Natural killer cell (primary cell): ENCODE data around the gene FOXE3. TPM values are rescaled to one million over a fixed set of nuclear protein-coding genes. Genes with fewer than 3 reads are reported as not detected.

ENCODE experiments used
- ATAC-seq, 3 donors: fragments of 150-1000 bp in 2 of 3; fragments of 200-7000 bp in 1 of 3; cut with Tn5 transposase; 1 replicate in 1 of 3; 2 replicates in 2 of 3; pipeline ENCODE4 v1.10.0; 2021; ENCODE audit warnings: mild to moderate bottlenecking in 2 of 3, moderate library complexity in 2 of 3
- DNase-seq, 2 donors: peaks; one replicate each; pipeline versions ENCODE4 v3.0.0 to v3.0.0-alpha.2; 2013 to 2021; ENCODE audit warnings: mixed read lengths in 1 of 2
- H3K27ac ChIP-seq: one replicate; pipeline ENCODE4 v1.5.1; 2013; ENCODE audit warnings: mild to moderate bottlenecking, low read length
- H3K27me3 ChIP-seq: one replicate; pipeline ENCODE4 v1.6.1; 2013; ENCODE audit warnings: low read length; ENCODE audit not compliant: control insufficient read depth, insufficient read depth
- H3K36me3 ChIP-seq: one replicate; pipeline ENCODE4 v1.6.1; 2013; ENCODE audit warnings: low read length; ENCODE audit not compliant: control insufficient read depth, insufficient read depth
- H3K4me1 ChIP-seq: one replicate; pipeline ENCODE4 v1.6.1; 2013; ENCODE audit warnings: low read length; ENCODE audit not compliant: control insufficient read depth, insufficient read depth
- H3K4me3 ChIP-seq: one replicate; pipeline ENCODE4 v1.5.1; 2013; ENCODE audit warnings: low read length
- H3K9me3 ChIP-seq: one replicate; pipeline ENCODE4 v1.6.1; 2013; ENCODE audit warnings: low read length; ENCODE audit not compliant: control insufficient read depth, insufficient read depth
- H3K27ac Mint-ChIP-seq, 2 donors: one replicate each; pipeline ENCODE4 v1.8.0; 2022; ENCODE audit warnings: mild to moderate bottlenecking in 2 of 2, mixed read lengths in 2 of 2, moderate library complexity in 1 of 2
- H3K27me3 Mint-ChIP-seq, 2 donors: one replicate each; pipeline ENCODE4 v1.8.0; 2022; ENCODE audit warnings: low read depth in 2 of 2, mixed read lengths in 2 of 2
- H3K36me3 Mint-ChIP-seq: one replicate; pipeline ENCODE4 v1.8.0; 2022; ENCODE audit warnings: mixed read lengths
- H3K4me1 Mint-ChIP-seq, 2 donors: one replicate each; pipeline ENCODE4 v1.8.0; 2022; ENCODE audit warnings: mixed read lengths in 2 of 2
- H3K4me3 Mint-ChIP-seq: one replicate; pipeline ENCODE4 v1.8.0; 2022; ENCODE audit warnings: mild to moderate bottlenecking, moderate library complexity, mixed read lengths
- H3K9me3 Mint-ChIP-seq, 2 donors: one replicate each; pipeline ENCODE4 v1.8.0; 2022; ENCODE audit warnings: mixed read lengths in 2 of 2
- WGBS: methylation state at CpG from one replicate; pipeline ENCODE4 v1.1.7; 2013; ENCODE audit warnings: missing lambda C conversion rate; ENCODE audit not compliant: insufficient coverage; 5-methylcytosine and 5-hydroxymethylcytosine counted together
- intact Hi-C: fragments of 100-400 bp; cut with micrococcal nuclease; formaldehyde crosslinking; loops from one replicate; pipeline ENCODE4 v1.14.2; 2022
- total RNA-seq, 4 donors: library from RNA; stranded (reverse); fragments of 120-200 nt in 1 of 4; gene quantifications; one replicate each; pipeline versions ENCODE4 v1.2.3 to v1.2.4, GENCODE V29; 2013 to 2022
- TF ChIP-seq, protein P1 (sequence below): fragments of 200-600 bp; IDR thresholded peaks from one replicate; pipeline ENCODE4 v1.8.0; 2022; ENCODE audit warnings: antibody characterized with exemption

The FOXE3 gene
- total RNA-seq, 3 donors from 2014 or later (not counting 1 experiment from before 2014, with no cell fraction given): not detected

DNA sequence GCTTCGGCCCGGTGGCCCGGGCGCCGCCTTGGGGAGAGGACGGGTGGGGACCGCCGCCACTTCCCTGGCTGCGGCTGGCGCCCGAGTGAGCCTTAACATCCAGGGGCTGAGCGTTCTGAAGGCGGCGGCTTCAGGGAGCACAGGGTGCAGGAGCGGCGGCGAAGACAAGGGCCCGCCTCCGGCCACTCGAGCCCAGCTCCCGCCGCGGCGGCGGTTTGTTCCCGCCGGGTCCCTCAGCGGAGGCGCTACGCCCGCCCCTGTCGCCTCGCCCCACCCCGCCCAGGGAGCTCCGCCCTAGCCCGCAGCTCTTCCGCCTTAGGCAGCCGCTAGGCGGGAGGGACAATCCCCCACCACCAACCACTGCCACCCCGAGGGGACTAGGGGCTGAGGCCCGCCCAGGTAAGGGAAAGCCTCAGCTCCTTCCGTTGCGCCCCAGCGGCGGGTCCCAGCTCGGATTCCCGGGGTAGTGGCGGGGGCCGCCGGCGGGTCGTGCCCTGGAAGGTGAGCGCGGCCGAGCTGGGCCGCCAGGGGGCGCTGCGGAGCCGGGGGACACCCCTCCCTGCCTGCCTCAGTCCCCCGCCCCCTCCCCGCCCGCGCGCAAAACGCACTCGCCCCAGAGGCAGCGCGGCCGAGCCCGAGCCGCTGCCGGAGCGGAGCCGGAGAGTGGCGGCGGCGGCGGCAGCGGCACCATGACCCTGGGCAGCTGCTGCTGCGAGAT, 21.5 kb downstream of the FOXE3 start, which contains the start of gene FOXD2:
TSS of gene FOXD2 (plus strand) at position 598 of the 718 bp plus-strand sequence. CDS start at position 690, 92 bp downstream.
- Histone ChIP-seq H3K27me3 (peaks cover 48% of the 10 kb centered on the region), H3K36me3 (no peaks in the 10 kb centered on the region), H3K27ac (peak within 1 kb of the TSS; percentile 82), H3K4me3 (peak within 1 kb of the TSS; percentile 64), H3K9me3 (no peaks in the 10 kb centered on the region), H3K4me1 (peaks cover 42% of the 10 kb centered on the region)
- WGBS: under 1% methylated on average over 80 of the region's 80 CpGs
- H3K36me3 Mint-ChIP-seq: no peaks in the 10 kb centered on the region
- peaks cover 30 to 33% of the 10 kb centered on the region in 2 donors for H3K4me1 Mint-ChIP-seq
- intact Hi-C loops: loop anchor here (2.0 to 10.0 kb wide), 4 partner anchors 203 to 290 kb away; partner anchors contain the start of genes PDZK1IP1 and TAL1
- ATAC-seq: peak; percentile 84 to 92 (median 86)
- peak within 1 kb of the TSS; percentile 94 for H3K4me3 Mint-ChIP-seq
- no peaks in the 10 kb centered on the region for H3K9me3 Mint-ChIP-seq
- H3K27ac Mint-ChIP-seq: peak within 1 kb of the TSS; percentile 78 to 90
- H3K27me3 Mint-ChIP-seq: peaks cover 6 to 13% of the 10 kb centered on the region in 2 donors
- peak; percentile 94 to 96 for DNase-seq
- TF ChIP-seq, protein P1, sequence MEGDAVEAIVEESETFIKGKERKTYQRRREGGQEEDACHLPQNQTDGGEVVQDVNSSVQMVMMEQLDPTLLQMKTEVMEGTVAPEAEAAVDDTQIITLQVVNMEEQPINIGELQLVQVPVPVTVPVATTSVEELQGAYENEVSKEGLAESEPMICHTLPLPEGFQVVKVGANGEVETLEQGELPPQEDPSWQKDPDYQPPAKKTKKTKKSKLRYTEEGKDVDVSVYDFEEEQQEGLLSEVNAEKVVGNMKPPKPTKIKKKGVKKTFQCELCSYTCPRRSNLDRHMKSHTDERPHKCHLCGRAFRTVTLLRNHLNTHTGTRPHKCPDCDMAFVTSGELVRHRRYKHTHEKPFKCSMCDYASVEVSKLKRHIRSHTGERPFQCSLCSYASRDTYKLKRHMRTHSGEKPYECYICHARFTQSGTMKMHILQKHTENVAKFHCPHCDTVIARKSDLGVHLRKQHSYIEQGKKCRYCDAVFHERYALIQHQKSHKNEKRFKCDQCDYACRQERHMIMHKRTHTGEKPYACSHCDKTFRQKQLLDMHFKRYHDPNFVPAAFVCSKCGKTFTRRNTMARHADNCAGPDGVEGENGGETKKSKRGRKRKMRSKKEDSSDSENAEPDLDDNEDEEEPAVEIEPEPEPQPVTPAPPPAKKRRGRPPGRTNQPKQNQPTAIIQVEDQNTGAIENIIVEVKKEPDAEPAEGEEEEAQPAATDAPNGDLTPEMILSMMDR: peak; percentile 99

DNA sequence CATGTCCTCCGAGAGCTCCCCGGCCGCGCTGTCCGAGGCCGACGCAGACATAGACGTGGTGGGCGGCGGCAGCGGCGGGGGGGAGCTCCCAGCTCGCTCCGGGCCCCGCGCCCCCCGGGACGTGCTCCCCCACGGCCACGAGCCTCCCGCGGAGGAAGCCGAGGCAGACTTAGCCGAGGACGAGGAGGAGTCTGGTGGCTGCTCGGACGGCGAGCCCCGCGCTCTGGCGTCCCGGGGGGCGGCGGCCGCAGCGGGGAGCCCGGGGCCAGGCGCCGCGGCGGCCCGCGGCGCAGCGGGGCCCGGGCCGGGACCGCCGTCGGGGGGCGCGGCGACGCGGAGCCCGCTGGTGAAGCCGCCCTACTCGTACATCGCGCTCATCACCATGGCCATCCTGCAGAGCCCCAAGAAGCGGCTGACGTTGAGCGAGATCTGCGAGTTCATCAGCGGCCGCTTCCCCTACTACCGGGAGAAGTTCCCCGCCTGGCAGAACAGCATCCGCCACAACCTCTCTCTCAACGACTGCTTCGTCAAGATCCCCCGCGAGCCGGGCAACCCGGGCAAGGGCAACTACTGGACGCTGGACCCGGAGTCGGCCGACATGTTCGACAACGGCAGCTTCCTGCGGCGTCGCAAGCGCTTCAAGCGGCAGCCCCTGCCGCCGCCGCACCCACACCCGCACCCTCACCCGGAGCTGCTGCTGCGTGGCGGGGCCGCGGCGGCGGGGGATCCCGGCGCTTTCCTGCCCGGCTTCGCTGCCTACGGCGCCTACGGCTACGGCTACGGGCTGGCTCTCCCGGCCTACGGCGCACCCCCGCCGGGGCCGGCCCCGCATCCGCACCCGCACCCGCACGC, 22.3 kb downstream of the FOXE3 start:
- Histone ChIP-seq H3K36me3 (no peaks in the 10 kb centered on the region), H3K9me3 (no peaks in the 10 kb centered on the region), H3K4me3 (peak overlapping the region; percentile 33), H3K27ac (no peak overlapping the region), H3K4me1 (peaks cover 37% of the 10 kb centered on the region), H3K27me3 (peaks cover 49% of the 10 kb centered on the region)
- H3K27ac Mint-ChIP-seq: peak overlapping the region in 1 of 2 donors; percentile 33
- no peaks in the 10 kb centered on the region for H3K9me3 Mint-ChIP-seq
- peak overlapping the region; percentile 84 for H3K4me3 Mint-ChIP-seq
- TF ChIP-seq, protein P1: no peak
- intact Hi-C loops: loop anchor here (5.0 to 10.0 kb wide), 3 partner anchors 204 to 289 kb away; partner anchors contain the start of genes PDZK1IP1 and TAL1
- 2% methylated on average over 117 of the region's 117 CpGs for WGBS
- peaks cover 6% of the 10 kb centered on the region in 2 donors for H3K27me3 Mint-ChIP-seq
- H3K36me3 Mint-ChIP-seq: no peaks in the 10 kb centered on the region
- DNase-seq (peak; percentile 42 to 66), ATAC-seq (peak in 1 of 3 donors; percentile 1)
- H3K4me1 Mint-ChIP-seq: peaks cover 22 to 25% of the 10 kb centered on the region in 2 donors

DNA sequence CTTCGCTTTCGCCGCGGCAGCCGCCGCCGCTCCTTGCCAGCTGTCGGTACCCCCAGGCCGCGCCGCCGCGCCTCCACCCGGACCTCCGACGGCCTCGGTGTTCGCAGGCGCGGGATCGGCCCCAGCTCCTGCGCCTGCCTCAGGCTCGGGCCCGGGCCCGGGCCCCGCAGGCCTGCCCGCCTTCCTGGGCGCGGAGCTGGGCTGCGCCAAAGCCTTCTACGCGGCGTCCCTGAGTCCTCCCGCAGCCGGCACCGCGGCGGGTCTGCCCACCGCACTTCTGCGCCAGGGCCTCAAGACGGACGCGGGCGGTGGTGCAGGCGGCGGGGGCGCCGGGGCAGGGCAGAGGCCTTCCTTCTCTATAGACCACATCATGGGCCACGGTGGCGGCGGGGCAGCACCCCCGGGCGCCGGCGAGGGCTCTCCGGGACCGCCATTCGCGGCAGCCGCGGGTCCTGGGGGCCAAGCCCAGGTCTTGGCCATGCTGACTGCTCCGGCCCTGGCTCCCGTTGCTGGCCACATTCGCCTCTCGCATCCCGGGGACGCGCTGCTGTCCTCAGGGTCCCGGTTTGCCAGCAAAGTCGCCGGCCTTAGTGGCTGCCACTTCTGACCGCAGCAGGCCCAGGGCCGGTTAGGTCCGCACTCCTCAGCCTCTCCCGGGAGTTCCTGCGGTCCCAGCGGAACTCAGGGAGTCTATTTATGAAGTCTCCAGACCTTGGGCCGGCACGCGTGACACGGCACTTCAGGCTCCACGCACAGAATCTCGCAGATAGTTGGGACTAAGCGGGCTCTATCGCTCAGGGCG, 23.1 kb downstream of the FOXE3 start:
- Mint-ChIP-seq H3K36me3 (no peaks in the 10 kb centered on the region), H3K9me3 (no peaks in the 10 kb centered on the region), H3K4me3 (peak overlapping the region; percentile 42), H3K4me1 (peaks cover 20 to 24% of the 10 kb centered on the region in 2 donors), H3K27ac (peak overlapping the region in 1 of 2 donors; percentile 9), H3K27me3 (peaks cover 2% of the 10 kb centered on the region in 2 donors)
- TF ChIP-seq, protein P1: no peak
- H3K36me3 ChIP-seq: no peaks in the 10 kb centered on the region
- peaks cover 50% of the 10 kb centered on the region for H3K27me3 ChIP-seq
- H3K9me3 ChIP-seq: peaks cover under 1% of the 10 kb centered on the region
- DNase-seq: peak in 1 of 2 donors; percentile 38
- H3K4me3 ChIP-seq: no peak overlapping the region
- H3K4me1 ChIP-seq: peaks cover 37% of the 10 kb centered on the region
- ATAC-seq: no peak
- intact Hi-C loops: loop anchor here (5.0 to 10.0 kb wide), 3 partner anchors 204 to 288 kb away; partner anchors contain the start of genes PDZK1IP1 and TAL1
- H3K27ac ChIP-seq: no peak overlapping the region
- WGBS: 8% methylated on average over 86 of the region's 86 CpGs
